ENCODE data around the gene ASB8. TPM values are rescaled to one million over a fixed set of nuclear protein-coding genes. Genes with fewer than 3 reads are reported as not detected.

ASB8 gene
- total and polyA plus RNA-seq, 11 donors = 24.9 to 97.6 (median 79.1) TPM

DNA sequence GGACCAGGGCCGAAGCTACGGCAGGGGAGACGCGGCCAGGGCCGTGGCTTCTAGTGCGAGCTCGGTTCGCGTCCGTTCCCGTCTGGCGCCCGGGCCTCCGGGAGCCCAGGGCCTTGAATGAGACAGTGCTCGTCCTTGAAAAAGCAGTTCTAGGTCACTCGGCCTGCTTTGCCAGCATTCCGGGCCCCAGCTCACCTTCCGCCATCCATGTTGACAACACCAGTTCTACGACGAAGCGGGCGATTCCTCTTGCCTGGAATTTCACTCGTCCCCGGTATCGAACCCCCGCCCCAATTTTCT, 41.3 kb upstream of the ASB8 start:
- intact Hi-C loops (cut with DNase I) = loop anchor here in 5 of 10 donors (2.0 to 10.0 kb wide), 6 partner anchors 41 to 416 kb away; partner anchors contain the start of genes ZNF641 (in 4 of the 5) and ASB8 (in 1 of the 5)
- WGBS, 4 donors = 4 to 13% (median 7%) methylated on average over 26 of the region's 26 CpGs
- Histone ChIP-seq H3K4me3 (peak overlapping the region; percentile 60 to 92 (median 78)), H3K27me3 (no peaks in the 10 kb centered on the region), H3K27ac (peak overlapping the region; percentile 89 to 100 (median 98)), H3K9me3 (peaks cover 0 to 4% (median 0%) of the 10 kb centered on the region in 12 donors), H3K4me1 (peaks cover 0 to 35% (median 16%) of the 10 kb centered on the region in 12 donors), H3K36me3 (no peaks in the 10 kb centered on the region)
- TF ChIP-seq, protein P1, sequence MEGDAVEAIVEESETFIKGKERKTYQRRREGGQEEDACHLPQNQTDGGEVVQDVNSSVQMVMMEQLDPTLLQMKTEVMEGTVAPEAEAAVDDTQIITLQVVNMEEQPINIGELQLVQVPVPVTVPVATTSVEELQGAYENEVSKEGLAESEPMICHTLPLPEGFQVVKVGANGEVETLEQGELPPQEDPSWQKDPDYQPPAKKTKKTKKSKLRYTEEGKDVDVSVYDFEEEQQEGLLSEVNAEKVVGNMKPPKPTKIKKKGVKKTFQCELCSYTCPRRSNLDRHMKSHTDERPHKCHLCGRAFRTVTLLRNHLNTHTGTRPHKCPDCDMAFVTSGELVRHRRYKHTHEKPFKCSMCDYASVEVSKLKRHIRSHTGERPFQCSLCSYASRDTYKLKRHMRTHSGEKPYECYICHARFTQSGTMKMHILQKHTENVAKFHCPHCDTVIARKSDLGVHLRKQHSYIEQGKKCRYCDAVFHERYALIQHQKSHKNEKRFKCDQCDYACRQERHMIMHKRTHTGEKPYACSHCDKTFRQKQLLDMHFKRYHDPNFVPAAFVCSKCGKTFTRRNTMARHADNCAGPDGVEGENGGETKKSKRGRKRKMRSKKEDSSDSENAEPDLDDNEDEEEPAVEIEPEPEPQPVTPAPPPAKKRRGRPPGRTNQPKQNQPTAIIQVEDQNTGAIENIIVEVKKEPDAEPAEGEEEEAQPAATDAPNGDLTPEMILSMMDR (IDR thresholded peaks at IDR 0.05) = no peak
- peak; percentile 53 to 83 (median 79) for DNase-seq
- ATAC-seq = peak; percentile 46 to 74 (median 63)

DNA sequence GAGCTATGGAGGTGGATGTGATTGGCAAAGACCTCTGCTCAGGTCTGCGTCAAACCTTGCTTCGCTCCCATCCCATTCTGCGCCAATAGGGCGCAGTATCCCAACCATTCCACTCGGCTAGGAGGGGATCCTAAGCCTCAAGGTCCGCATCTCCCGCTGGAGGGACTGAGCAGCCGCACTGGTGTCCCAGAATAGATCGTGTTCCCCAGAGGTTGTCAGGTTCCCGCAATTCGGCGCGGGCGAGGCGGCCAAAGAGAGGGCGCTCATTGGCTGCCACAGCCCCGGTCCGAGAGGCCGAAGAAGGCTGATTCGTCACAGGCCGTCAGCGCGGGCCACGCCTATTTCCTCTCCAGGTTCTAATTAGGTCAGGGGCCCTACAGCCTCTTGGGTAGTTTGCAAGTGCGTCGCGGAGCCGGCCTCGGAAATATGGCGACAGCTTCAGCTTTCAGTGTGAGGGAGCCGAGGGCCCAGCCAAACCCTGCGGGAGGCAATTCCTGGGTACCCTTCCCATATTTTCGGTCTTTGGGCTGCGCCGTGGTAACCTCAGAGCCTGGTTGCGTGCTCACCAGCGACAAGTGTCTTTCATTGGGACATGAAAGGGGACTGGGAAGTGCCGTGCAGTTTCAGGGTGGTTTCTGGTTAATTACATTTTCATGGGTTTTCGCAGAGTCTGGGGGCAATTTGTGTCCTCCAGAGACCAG, 40.8 kb upstream of the ASB8 start:
- Histone ChIP-seq H3K27ac (peak overlapping the region; percentile 89 to 100 (median 98)), H3K4me3 (peak overlapping the region; percentile 60 to 92 (median 78)), H3K4me1 (peaks cover 0 to 38% (median 16%) of the 10 kb centered on the region in 12 donors), H3K9me3 (peaks cover 0 to 2% (median 0%) of the 10 kb centered on the region in 12 donors), H3K27me3 (no peaks in the 10 kb centered on the region), H3K36me3 (no peaks in the 10 kb centered on the region)
- 0 to 2% (median 1%) methylated on average over 26 to 39 of the region's 39 CpGs for WGBS, 4 donors
- DNase-seq (peak; percentile 98 to 99 (median 99)), ATAC-seq (peak; percentile 98 to 100 (median 99))
- TF ChIP-seq, protein P1 (IDR thresholded peaks at IDR 0.05) = no peak
- peak; percentile 61 to 99 for TF ChIP-seq POLR2A (IDR thresholded peaks at IDR 0.05)
- intact Hi-C loops (cut with DNase I) = loop anchor here in 5 of 10 donors (2.0 to 10.0 kb wide), 6 partner anchors 41 to 417 kb away; partner anchors contain the start of genes ZNF641 (in 4 of the 5) and ASB8 (in 1 of the 5)

DNA sequence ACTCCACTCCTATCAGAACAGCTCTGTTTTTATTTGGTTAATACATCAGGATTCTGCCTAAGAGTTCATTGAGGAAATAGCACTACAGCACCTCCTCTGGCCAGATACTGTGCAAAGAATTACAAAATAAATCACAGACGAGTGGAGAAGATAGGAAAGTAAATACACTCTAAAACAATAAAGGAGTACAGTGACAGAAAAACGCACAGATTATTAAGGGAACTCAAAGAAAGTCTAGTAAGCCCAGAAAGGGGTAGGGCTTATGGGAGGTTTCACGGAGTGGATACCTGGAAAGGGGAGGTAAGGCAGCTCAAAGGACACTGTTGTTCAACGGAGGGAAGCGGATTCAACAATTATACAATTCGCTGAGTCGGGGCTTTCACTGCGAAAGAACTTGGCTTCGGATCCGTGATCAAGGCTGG, 40.2 kb upstream of the ASB8 start:
- no peak for TF ChIP-seq POLR2A (IDR thresholded peaks at IDR 0.05)
- TF ChIP-seq, protein P1 (IDR thresholded peaks at IDR 0.05) = peak; percentile 15 to 72 (median 44)
- Histone ChIP-seq H3K9me3 (peaks cover 0 to 2% (median 0%) of the 10 kb centered on the region in 12 donors), H3K4me1 (peaks cover 0 to 40% (median 16%) of the 10 kb centered on the region in 12 donors), H3K36me3 (no peaks in the 10 kb centered on the region), H3K27me3 (no peaks in the 10 kb centered on the region), H3K27ac (peak overlapping the region; percentile 89 to 100 (median 98)), H3K4me3 (peak overlapping the region; percentile 44 to 92 (median 78))
- intact Hi-C loops (cut with DNase I) = loop anchor here in 4 of 10 donors (5.0 to 10.0 kb wide), 5 partner anchors 40 to 417 kb away; partner anchors contain the start of genes ASB8 (in 1 of the 4) and ZNF641 (in 1 of the 4)
- WGBS, 4 donors = 0 to 1% (median 1%) methylated on average over 10 of the region's 10 CpGs
- DNase-seq (no peak), ATAC-seq (peak; percentile 7 to 45 (median 32))

DNA sequence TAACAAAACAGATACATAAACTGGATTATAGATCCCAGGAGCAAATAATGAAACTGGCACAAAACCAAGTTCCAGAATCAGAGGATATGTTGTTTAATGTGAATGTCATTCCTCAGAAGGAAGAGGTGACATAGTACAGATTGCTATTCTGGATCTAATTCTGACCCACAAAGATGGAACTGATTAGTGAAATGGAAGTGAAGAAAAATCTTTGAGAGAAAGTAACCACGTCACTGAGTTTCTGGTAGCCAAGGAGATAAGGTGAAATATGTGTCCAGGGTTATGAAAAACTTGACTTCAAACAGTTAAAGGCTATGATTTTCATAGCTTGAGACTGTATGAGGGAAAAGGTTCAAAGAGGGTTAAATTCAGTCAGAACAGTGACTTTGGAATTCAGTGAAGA, 37.5 kb upstream of the ASB8 start:
- H3K4me3 ChIP-seq = no peak overlapping the region
- no peak for ATAC-seq
- H3K27me3 ChIP-seq = peaks cover 0 to 3% (median 0%) of the 10 kb centered on the region in 9 donors
- WGBS, 4 donors = 52 to 71% (median 68%) methylated on average over 1 of the region's 1 CpG
- intact Hi-C loops (cut with DNase I) = loop anchor here in 4 of 10 donors (5.0 to 10.0 kb wide), 5 partner anchors 37 to 420 kb away; partner anchors contain the start of genes ASB8 (in 1 of the 4) and ZNF641 (in 1 of the 4)
- TF ChIP-seq, protein P1 (IDR thresholded peaks at IDR 0.05) = no peak
- no peak for TF ChIP-seq POLR2A (IDR thresholded peaks at IDR 0.05)
- no peak overlapping the region for H3K27ac ChIP-seq
- DNase-seq = no peak
- no peaks in the 10 kb centered on the region for H3K36me3 ChIP-seq
- peaks cover 0 to 26% (median 14%) of the 10 kb centered on the region in 12 donors for H3K4me1 ChIP-seq
- no peaks in the 10 kb centered on the region for H3K9me3 ChIP-seq

All from heart left ventricle (tissue), 16 donors.